CD14-positive monocyte (primary cell): ENCODE measurements around the gene TTC28. TPM values are rescaled to one million over a fixed set of nuclear protein-coding genes. Genes with fewer than 3 reads are reported as not detected.

Experiments used
- DNase-seq, 3 donors: peaks; one replicate each; pipeline ENCODE4 v3.0.0-alpha.2; 2011 to 2022
- H2AFZ ChIP-seq: 2 replicates; pipeline ENCODE4 v1.6.0; 2012; ENCODE audit warnings: mild to moderate bottlenecking, low read depth, low read length, inconsistent platforms; ENCODE audit not compliant: insufficient read depth, poor library complexity, severe bottlenecking
- H3K27ac ChIP-seq, 2 donors: 1 replicate in 1 of 2; 2 replicates in 1 of 2; pipeline ENCODE4 v1.5.1; 2012 to 2013; ENCODE audit warnings: low read length in 2 of 2, control low read depth in 1 of 2, inconsistent platforms in 1 of 2, low read depth in 1 of 2, mild to moderate bottlenecking in 1 of 2
- H3K27me3 ChIP-seq, 2 donors: one replicate each; pipeline versions ENCODE4 v1.6.0 to v1.6.1; 2011 to 2013; ENCODE audit warnings: low read length in 2 of 2; ENCODE audit not compliant: control insufficient read depth in 2 of 2, insufficient read depth in 2 of 2
- H3K36me3 ChIP-seq, 2 donors: replicated peaks in 1 of 2; 1 replicate in 1 of 2; 2 replicates in 1 of 2; pipeline versions ENCODE4 v1.5.1 to v1.6.1; 2012 to 2013; ENCODE audit warnings: low read length in 2 of 2, control low read depth in 1 of 2, inconsistent platforms in 1 of 2, mild to moderate bottlenecking in 1 of 2; ENCODE audit not compliant: insufficient read depth in 2 of 2, control insufficient read depth in 1 of 2
- H3K4me1 ChIP-seq, 2 donors: 1 replicate in 1 of 2; 2 replicates in 1 of 2; pipeline versions ENCODE4 v1.5.1 to v1.6.1; 2012 to 2013; ENCODE audit warnings: low read length in 2 of 2, control low read depth in 1 of 2, inconsistent platforms in 1 of 2, mild to moderate bottlenecking in 1 of 2, moderate library complexity in 1 of 2; ENCODE audit not compliant: insufficient read depth in 2 of 2, control insufficient read depth in 1 of 2
- H3K4me2 ChIP-seq: replicated peaks from 2 replicates; pipeline ENCODE3; 2012; ENCODE audit warnings: low read length, moderate library complexity, mild to moderate bottlenecking; ENCODE audit not compliant: poor library complexity, severe bottlenecking; ENCODE audit errors: extremely low read depth
- H3K4me3 ChIP-seq, 3 experiments: fragments of 200-600 bp in 1 of 3; sonication (generic) in 1 of 3; replicated peaks in 1 of 3; 1 replicate in 2 of 3; 2 replicates in 1 of 3; pipeline ENCODE4 v1.5.1; 2011 to 2013; ENCODE audit warnings: low read length in 3 of 3, mild to moderate bottlenecking in 3 of 3, control low read depth in 2 of 3, low read depth in 2 of 3, inconsistent platforms in 1 of 3, moderate library complexity in 1 of 3
- H3K79me2 ChIP-seq: 2 replicates; pipeline ENCODE4 v1.6.0; 2012; ENCODE audit warnings: mild to moderate bottlenecking, control low read depth, inconsistent platforms, low read length, moderate library complexity; ENCODE audit not compliant: insufficient read depth
- H3K9ac ChIP-seq: 2 replicates; pipeline ENCODE4 v1.6.0; 2017; ENCODE audit warnings: low read length, mild to moderate bottlenecking; ENCODE audit not compliant: insufficient read depth, poor library complexity, severe bottlenecking
- H3K9me3 ChIP-seq, 2 donors: replicated peaks in 1 of 2; 1 replicate in 1 of 2; 2 replicates in 1 of 2; pipeline versions ENCODE4 v1.5.1 to v1.6.1; 2012 to 2013; ENCODE audit warnings: low read length in 2 of 2, control low read depth in 1 of 2; ENCODE audit not compliant: control insufficient read depth in 1 of 2, insufficient read depth in 1 of 2
- H4K20me1 ChIP-seq: 2 replicates; pipeline ENCODE4 v1.6.0; 2012; ENCODE audit warnings: mild to moderate bottlenecking, low read length, control low read depth, moderate library complexity; ENCODE audit not compliant: insufficient read depth
- H3K27ac Mint-ChIP-seq, 7 donors: one replicate each; pipeline ENCODE4 v1.8.0; 2020; ENCODE audit warnings: mild to moderate bottlenecking in 7 of 7, mixed read lengths in 7 of 7, moderate library complexity in 6 of 7, inconsistent platforms in 2 of 7
- H3K27me3 Mint-ChIP-seq, 3 donors: one replicate each; pipeline ENCODE4 v1.8.0; 2021 to 2022; ENCODE audit warnings: low read depth in 3 of 3, mild to moderate bottlenecking in 3 of 3, mixed read lengths in 3 of 3, moderate library complexity in 3 of 3, inconsistent platforms in 1 of 3
- H3K36me3 Mint-ChIP-seq, 2 donors: one replicate each; pipeline ENCODE4 v1.8.0; 2020; ENCODE audit warnings: mixed read lengths in 2 of 2, inconsistent platforms in 1 of 2, mild to moderate bottlenecking in 1 of 2
- H3K4me1 Mint-ChIP-seq: one replicate; pipeline ENCODE4 v1.8.0; 2020; ENCODE audit warnings: mild to moderate bottlenecking, mixed read lengths
- H3K4me3 Mint-ChIP-seq, 2 donors: one replicate each; pipeline ENCODE4 v1.8.0; 2020; ENCODE audit warnings: mild to moderate bottlenecking in 2 of 2, mixed read lengths in 2 of 2, moderate library complexity in 1 of 2
- H3K9me3 Mint-ChIP-seq, 7 donors: one replicate each; pipeline ENCODE4 v1.8.0; 2020 to 2022; ENCODE audit warnings: mixed read lengths in 7 of 7, mild to moderate bottlenecking in 6 of 7, moderate library complexity in 6 of 7, inconsistent platforms in 2 of 7
- WGBS: methylation state at CpG from one replicate; pipeline ENCODE4 v1.1.5; 2013; ENCODE audit warnings: missing lambda C conversion rate; ENCODE audit not compliant: insufficient coverage; 5-methylcytosine and 5-hydroxymethylcytosine counted together
- intact Hi-C, 2 donors: fragments of 100-400 bp; cut with micrococcal nuclease; formaldehyde crosslinking; loops; one replicate each; pipeline versions ENCODE4 v1.15.0 to v1.15.1; 2023
- polyA plus RNA-seq, 3 donors: library from polyadenylated mRNA; depleted of rRNA in 1 of 3; unstranded in 2 of 3; stranded (reverse) in 1 of 3; fragments of 300-500 nt in 2 of 3; fragments of >200 nt in 1 of 3; fragmentation: Illumina TruSeq in 2 of 3; gene quantifications; 1 replicate in 2 of 3; 2 replicates in 1 of 3; pipeline ENCODE4 v1.2.3, GENCODE V29; 2012 to 2021
- TF ChIP-seq, protein P1 (sequence below): fragments of 200-600 bp; IDR thresholded peaks from one replicate; pipeline ENCODE4 v1.8.0; 2022; ENCODE audit warnings: antibody characterized with exemption, mild to moderate bottlenecking

TTC28 gene
- polyA plus RNA-seq, 3 donors, result 0.24 to 0.61 TPM; not detected in 1

DNA sequence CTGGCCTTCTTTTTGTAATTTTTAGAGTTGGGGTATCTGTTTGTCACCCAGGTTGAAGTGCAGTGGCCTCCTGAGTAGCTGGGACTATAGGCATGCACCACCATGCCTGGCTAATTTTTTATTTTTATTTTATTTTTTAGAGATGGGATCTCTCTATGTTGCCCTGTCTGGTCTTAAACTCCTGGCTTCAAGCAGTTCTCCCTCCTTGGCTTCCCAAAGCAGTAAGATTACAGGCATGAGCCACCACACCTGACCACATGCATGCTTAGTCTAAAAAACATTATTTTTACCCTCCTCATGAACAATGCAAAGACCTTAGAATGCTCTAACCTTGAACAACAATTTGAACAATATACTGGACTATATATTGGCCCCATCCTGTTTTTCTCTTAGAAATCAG is 738.5 kb downstream of the TTC28 start:
- intact Hi-C loops, result no loop called here
- Mint-ChIP-seq H3K27me3 (peaks cover 0 to 1% (median 0%) of the 10 kb centered on the region in 3 donors), H3K4me3 (no peak overlapping the region), H3K4me1 (no peaks in the 10 kb centered on the region), H3K36me3 (peaks cover 0 to 3% of the 10 kb centered on the region in 2 donors), H3K27ac (no peak overlapping the region), H3K9me3 (no peaks in the 10 kb centered on the region)
- Histone ChIP-seq H3K4me1 (no peaks in the 10 kb centered on the region), H3K79me2 (no peaks in the 10 kb centered on the region), H4K20me1 (no peaks in the 10 kb centered on the region), H3K36me3 (no peaks in the 10 kb centered on the region), H2AFZ (no peak overlapping the region), H3K9ac (no peak overlapping the region), H3K4me3 (no peak overlapping the region), H3K27ac (no peak overlapping the region), H3K9me3 (no peaks in the 10 kb centered on the region), H3K27me3 (no peaks in the 10 kb centered on the region), H3K4me2 (no peak overlapping the region)
- TF ChIP-seq, protein P1, sequence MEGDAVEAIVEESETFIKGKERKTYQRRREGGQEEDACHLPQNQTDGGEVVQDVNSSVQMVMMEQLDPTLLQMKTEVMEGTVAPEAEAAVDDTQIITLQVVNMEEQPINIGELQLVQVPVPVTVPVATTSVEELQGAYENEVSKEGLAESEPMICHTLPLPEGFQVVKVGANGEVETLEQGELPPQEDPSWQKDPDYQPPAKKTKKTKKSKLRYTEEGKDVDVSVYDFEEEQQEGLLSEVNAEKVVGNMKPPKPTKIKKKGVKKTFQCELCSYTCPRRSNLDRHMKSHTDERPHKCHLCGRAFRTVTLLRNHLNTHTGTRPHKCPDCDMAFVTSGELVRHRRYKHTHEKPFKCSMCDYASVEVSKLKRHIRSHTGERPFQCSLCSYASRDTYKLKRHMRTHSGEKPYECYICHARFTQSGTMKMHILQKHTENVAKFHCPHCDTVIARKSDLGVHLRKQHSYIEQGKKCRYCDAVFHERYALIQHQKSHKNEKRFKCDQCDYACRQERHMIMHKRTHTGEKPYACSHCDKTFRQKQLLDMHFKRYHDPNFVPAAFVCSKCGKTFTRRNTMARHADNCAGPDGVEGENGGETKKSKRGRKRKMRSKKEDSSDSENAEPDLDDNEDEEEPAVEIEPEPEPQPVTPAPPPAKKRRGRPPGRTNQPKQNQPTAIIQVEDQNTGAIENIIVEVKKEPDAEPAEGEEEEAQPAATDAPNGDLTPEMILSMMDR, result no peak
- DNase-seq, result no peak

DNA sequence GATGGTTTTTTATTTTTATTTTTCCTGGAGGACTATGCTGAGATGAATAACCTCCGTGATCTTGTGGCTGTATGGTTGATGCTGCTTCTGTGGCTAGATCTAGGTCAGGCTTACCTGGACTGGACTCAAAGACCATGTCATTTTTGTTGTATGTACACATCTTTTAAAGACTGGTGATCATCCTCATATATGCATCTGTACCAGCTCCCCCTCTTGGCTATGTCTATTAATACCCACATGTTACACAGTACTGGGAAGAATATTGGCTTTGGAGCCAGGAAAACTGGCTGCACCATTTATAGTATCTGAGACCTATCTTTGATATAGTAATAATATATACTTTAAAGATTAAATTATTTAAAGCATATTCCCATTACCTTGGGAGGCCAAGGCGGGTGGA is 742.2 kb downstream of the TTC28 start:
- no peaks in the 10 kb centered on the region for H3K36me3 ChIP-seq
- no peaks in the 10 kb centered on the region for H4K20me1 ChIP-seq
- TF ChIP-seq, protein P1, result no peak
- H2AFZ ChIP-seq, result no peak overlapping the region
- Mint-ChIP-seq H3K27me3 (peaks cover 0 to 1% (median 0%) of the 10 kb centered on the region in 3 donors), H3K9me3 (no peaks in the 10 kb centered on the region), H3K27ac (no peak overlapping the region), H3K4me3 (no peak overlapping the region), H3K36me3 (peaks cover 3 to 6% of the 10 kb centered on the region in 2 donors), H3K4me1 (no peaks in the 10 kb centered on the region)
- no peaks in the 10 kb centered on the region for H3K9me3 ChIP-seq
- intact Hi-C loops, result no loop called here
- H3K9ac ChIP-seq, result no peak overlapping the region
- H3K27me3 ChIP-seq, result no peaks in the 10 kb centered on the region
- no peak overlapping the region for H3K4me3 ChIP-seq
- no peak overlapping the region for H3K4me2 ChIP-seq
- no peak overlapping the region for H3K27ac ChIP-seq
- no peaks in the 10 kb centered on the region for H3K4me1 ChIP-seq
- H3K79me2 ChIP-seq, result no peaks in the 10 kb centered on the region
- WGBS, result no CpG with 5 or more reads among the region's 2 CpGs
- no peak for DNase-seq
